Astrocyte of the hippocampus (primary cell): Measurements from ENCODE around the gene TSPAN32.

ENCODE experiments used
- DNase-seq: peaks from one replicate; pipeline ENCODE4 v3.0.0; 2011; ENCODE audit warnings: low read depth, low spot score

TSPAN32 gene

GRCh38 chr11:2303627-2304505 lies 2.1 kb downstream of the TSPAN32 start:
- no peak for DNase-seq

- DNase-seq: no peak
Observed at GRCh38 chr11:2304506-2305139, 2.8 kb downstream of the TSPAN32 start.

- DNase-seq: peak; percentile 86
Observed at GRCh38 chr11:2305140-2305778, 3.4 kb downstream of the TSPAN32 start.

GRCh38 chr11:2305788-2306451 lies 4.1 kb downstream of the TSPAN32 start:
- peak; percentile 34 for DNase-seq

- peak; percentile 63 for DNase-seq
Observed at GRCh38 chr11:2306452-2306823, 4.6 kb downstream of the TSPAN32 start.

GRCh38 chr11:2306877-2307500 lies 5.2 kb downstream of the TSPAN32 start:
- DNase-seq: no peak

GRCh38 chr11:2307501-2308331 lies 5.9 kb downstream of the TSPAN32 start:
- no peak for DNase-seq

GRCh38 chr11:2308713-2309112 lies 6.9 kb downstream of the TSPAN32 start:
- DNase-seq: no peak

- no peak for DNase-seq
Observed at GRCh38 chr11:2309251-2310072, 7.6 kb downstream of the TSPAN32 start.

GRCh38 chr11:2310073-2310785 lies 8.4 kb downstream of the TSPAN32 start:
- no peak for DNase-seq

GRCh38 chr11:2310786-2311352 lies 9.1 kb downstream of the TSPAN32 start:
- DNase-seq: no peak

- DNase-seq: no peak
Observed at GRCh38 chr11:2311353-2312133, 9.7 kb downstream of the TSPAN32 start.

- DNase-seq: peak; percentile 61
Observed at GRCh38 chr11:2312232-2313042, 10.6 kb downstream of the TSPAN32 start.

GRCh38 chr11:2313051-2313951 lies 11.5 kb downstream of the TSPAN32 start:
- no peak for DNase-seq

- no peak for DNase-seq
Observed at GRCh38 chr11:2314136-2314524, 12.3 kb downstream of the TSPAN32 start.
